Nephron progenitor cell (in vitro differentiated cells): ENCODE results near the gene MEX3C.

Source experiments
- DNase-seq: peaks from one replicate; pipeline ENCODE4 v3.0.0; 2021
- H3K27ac Mint-ChIP-seq: 2 replicates; pipeline ENCODE4 v1.8.0; 2021; ENCODE audit warnings: mild to moderate bottlenecking, moderate library complexity, mixed read lengths
- H3K27me3 Mint-ChIP-seq: 2 replicates; pipeline ENCODE4 v1.8.0; 2021; ENCODE audit warnings: mild to moderate bottlenecking, low read depth, mixed read lengths; ENCODE audit not compliant: poor library complexity
- H3K36me3 Mint-ChIP-seq: 2 replicates; pipeline ENCODE4 v1.8.0; 2021; ENCODE audit warnings: low read depth, mixed read lengths
- H3K4me1 Mint-ChIP-seq: 2 replicates; pipeline ENCODE4 v1.8.0; 2021; ENCODE audit warnings: mixed read lengths
- H3K4me3 Mint-ChIP-seq: 2 replicates; pipeline ENCODE4 v1.8.0; 2021; ENCODE audit warnings: mild to moderate bottlenecking, moderate library complexity, mixed read lengths
- H3K9me3 Mint-ChIP-seq: 2 replicates; pipeline ENCODE4 v1.8.0; 2021; ENCODE audit warnings: mild to moderate bottlenecking, moderate library complexity, mixed read lengths
- CTCF ChIP-seq: fragments of 200-600 bp; sonication (generic); IDR thresholded peaks from 2 replicates; pipeline ENCODE4 v1.5.0; 2021; ENCODE audit warnings: antibody characterized with exemption

MEX3C gene

DNA sequence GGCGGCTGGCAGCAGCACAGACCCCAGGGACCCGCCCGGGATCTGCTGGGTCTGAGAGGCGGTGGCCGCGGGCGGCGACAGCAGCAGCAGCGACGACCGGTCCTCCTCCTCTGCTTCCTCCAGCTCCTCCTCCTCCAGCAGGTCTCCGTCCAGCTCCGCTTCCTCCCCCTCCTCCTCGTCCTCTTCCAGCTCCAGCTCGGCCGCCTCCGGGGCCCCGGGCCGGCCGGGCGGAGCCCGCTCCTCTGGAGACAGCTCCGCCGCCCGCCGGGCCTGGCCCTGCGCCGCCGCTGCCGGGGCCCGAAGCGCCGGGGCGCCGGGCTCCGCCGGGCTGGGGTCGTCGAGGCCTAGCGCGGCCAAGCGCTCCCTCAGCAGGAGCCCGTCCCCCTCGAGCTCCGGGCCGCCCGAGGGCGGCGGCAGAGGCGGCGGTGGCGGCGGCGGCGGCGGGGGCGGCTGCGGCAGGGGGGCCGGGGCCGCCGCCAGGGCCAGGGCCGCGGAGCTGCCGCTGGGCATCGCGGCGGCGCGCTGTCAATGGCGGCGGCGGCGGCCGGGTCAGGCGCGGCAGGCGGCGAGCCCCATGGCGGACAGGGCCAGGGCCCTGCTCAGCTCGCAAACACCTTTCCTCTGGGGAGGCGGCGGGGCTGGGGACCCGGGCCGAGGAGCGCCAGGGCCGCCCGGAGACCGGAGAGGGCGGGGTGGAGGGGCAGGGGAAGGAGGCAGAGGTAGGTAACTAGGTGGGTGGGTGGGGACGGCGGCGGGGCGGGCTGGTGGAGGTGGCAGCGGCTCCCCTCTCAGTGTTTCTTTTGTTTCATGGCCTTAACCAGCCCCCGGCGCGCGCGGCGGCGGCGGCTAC, 445 bp downstream of the MEX3C start:
- peaks cover 7% of the 10 kb centered on the region for H3K9me3 Mint-ChIP-seq
- no peak for TF ChIP-seq CTCF
- H3K27ac Mint-ChIP-seq: no peak overlapping the region
- H3K4me3 Mint-ChIP-seq: peak overlapping the region; percentile 88
- H3K4me1 Mint-ChIP-seq: peaks cover 32% of the 10 kb centered on the region
- H3K27me3 Mint-ChIP-seq: no peaks in the 10 kb centered on the region
- peaks cover 8% of the 10 kb centered on the region for H3K36me3 Mint-ChIP-seq
- DNase-seq: peak; percentile 41

GRCh38 chr18:51196118-51196810, 1.2 kb downstream of the MEX3C start:
- no peaks in the 10 kb centered on the region for H3K27me3 Mint-ChIP-seq
- peak overlapping the region; percentile 99 for H3K27ac Mint-ChIP-seq
- peaks cover 7% of the 10 kb centered on the region for H3K9me3 Mint-ChIP-seq
- peak; percentile 37 for DNase-seq
- H3K36me3 Mint-ChIP-seq: peaks cover 10% of the 10 kb centered on the region
- no peak for TF ChIP-seq CTCF
- peaks cover 40% of the 10 kb centered on the region for H3K4me1 Mint-ChIP-seq
- peak overlapping the region; percentile 88 for H3K4me3 Mint-ChIP-seq

DNA sequence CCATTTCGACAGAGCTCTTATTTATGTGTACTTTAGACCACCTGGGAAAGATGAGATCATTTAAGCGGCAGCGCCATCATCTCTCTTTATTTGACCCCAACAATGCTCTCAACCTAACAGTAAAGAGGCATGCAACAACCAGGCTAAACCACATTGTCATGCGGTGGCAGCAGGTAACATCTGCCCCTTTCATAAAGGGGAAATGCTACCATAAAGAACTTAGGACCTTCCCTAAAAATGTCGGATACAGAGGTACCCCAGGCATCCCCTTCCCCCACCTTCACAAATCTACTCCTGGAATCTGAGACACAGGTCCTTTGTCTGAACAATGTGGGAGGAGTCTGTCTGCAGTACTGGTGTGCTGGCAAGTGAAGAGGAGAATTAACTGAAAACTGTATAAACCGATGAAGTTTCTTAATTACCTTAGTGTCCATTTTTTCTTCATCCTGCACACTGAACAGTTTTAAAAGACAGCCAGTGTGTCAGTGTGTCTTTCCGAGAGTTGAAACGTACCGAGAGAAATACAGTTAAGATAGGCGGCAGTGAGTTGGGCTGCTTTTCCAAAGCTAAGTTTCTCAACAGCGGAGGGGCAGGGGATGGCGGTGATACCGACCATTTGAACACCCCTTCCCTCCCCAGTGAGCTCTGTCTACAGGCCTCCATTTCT, 1.9 kb downstream of the MEX3C start:
- Mint-ChIP-seq H3K36me3 (peaks cover 16% of the 10 kb centered on the region), H3K27ac (peak overlapping the region; percentile 99), H3K27me3 (no peaks in the 10 kb centered on the region), H3K4me3 (peak overlapping the region; percentile 88), H3K4me1 (peaks cover 45% of the 10 kb centered on the region), H3K9me3 (peaks cover 7% of the 10 kb centered on the region)
- no peak for TF ChIP-seq CTCF
- DNase-seq: peak; percentile 38

- H3K4me3 Mint-ChIP-seq: peak overlapping the region; percentile 88
Observed at GRCh38 chr18:51195086-51195450, 2.4 kb downstream of the MEX3C start.

DNA sequence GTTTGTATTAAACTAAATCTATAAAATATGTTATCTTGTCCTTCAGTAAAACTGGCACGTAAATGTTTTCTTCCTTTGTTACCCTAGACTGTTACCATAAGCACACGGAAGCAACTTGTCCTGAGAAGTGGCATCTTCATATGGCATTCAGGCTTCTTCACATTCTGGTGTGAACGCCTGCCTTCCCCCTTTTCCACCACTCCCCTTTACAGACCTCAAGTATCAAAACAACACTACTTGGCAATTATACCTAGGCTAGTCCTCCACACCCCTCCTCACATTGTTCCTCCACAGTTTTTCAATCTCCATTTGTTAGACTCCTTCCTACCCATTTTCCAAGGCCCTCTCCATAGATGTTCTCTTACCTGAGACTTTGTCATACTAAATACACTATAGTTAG, 2.9 kb downstream of the MEX3C start:
- Mint-ChIP-seq H3K9me3 (peaks cover 7% of the 10 kb centered on the region), H3K27me3 (no peaks in the 10 kb centered on the region), H3K36me3 (peaks cover 25% of the 10 kb centered on the region), H3K4me1 (peaks cover 48% of the 10 kb centered on the region), H3K27ac (peak overlapping the region; percentile 99), H3K4me3 (peak overlapping the region; percentile 88)
- TF ChIP-seq CTCF: no peak
- no peak for DNase-seq

More at GRCh38 chr18:51195086-51195450, 2.4 kb downstream of the MEX3C start:
- DNase-seq: no peak
- H3K27me3 Mint-ChIP-seq: no peaks in the 10 kb centered on the region
- H3K36me3 Mint-ChIP-seq: peaks cover 21% of the 10 kb centered on the region
- H3K9me3 Mint-ChIP-seq: peaks cover 7% of the 10 kb centered on the region
- peaks cover 48% of the 10 kb centered on the region for H3K4me1 Mint-ChIP-seq
- TF ChIP-seq CTCF: no peak
- peak overlapping the region; percentile 99 for H3K27ac Mint-ChIP-seq
